OCI-LY7 (cell line): ENCODE data around the gene CCDC57. TPM values are rescaled to one million over a fixed set of nuclear protein-coding genes. Genes with fewer than 3 reads are reported as not detected.

Source experiments
- BruUV-seq: library from RNA; stranded (reverse); fragments of 400-500 nt; replicated peaks from 2 replicates; lab custom pipeline; 2021; lab: Mats Ljungman, UMichigan
- CTCF ChIA-PET: fragments of 300-600 bp; sonication (Branson Sonifier 250); formaldehyde crosslinking; loops from one replicate; lab custom pipeline; 2022; ENCODE audit warnings: antibody characterized with exemption; ENCODE audit not compliant: unreplicated experiment; lab: Charles Lee
- POLR2A ChIA-PET: fragments of 300-600 bp; sonication (Branson Sonifier 250); formaldehyde crosslinking; loops from one replicate; lab custom pipeline; 2022; ENCODE audit warnings: antibody characterized with exemption; lab: Charles Lee
- DNase-seq: peaks from one replicate; pipeline ENCODE4 v3.0.0-alpha.2; 2015; ENCODE audit warnings: low spot score
- H2AFZ ChIP-seq: fragments of 200-600 bp; sonication (generic), shearing (Covaris generic); 2 replicates; pipeline ENCODE4 v1.6.1; 2014; ENCODE audit warnings: mild to moderate bottlenecking, antibody characterized with exemption, low read length, moderate library complexity
- H3K27ac ChIP-seq: fragments of 200-600 bp; sonication (generic); 2 replicates; pipeline ENCODE4 v1.5.1; 2014; ENCODE audit warnings: mixed run types, low read depth, mild to moderate bottlenecking, moderate library complexity, low read length, inconsistent platforms; ENCODE audit not compliant: poor library complexity, severe bottlenecking
- H3K36me3 ChIP-seq: fragments of 200-600 bp; sonication (generic); 2 replicates; pipeline ENCODE4 v1.6.1; 2014; ENCODE audit warnings: mild to moderate bottlenecking, antibody characterized with exemption, low read length, moderate library complexity, mixed read lengths; ENCODE audit not compliant: insufficient read depth
- H3K4me1 ChIP-seq: fragments of 200-600 bp; sonication (generic); 2 replicates; pipeline ENCODE4 v1.5.1; 2014; ENCODE audit warnings: mild to moderate bottlenecking, low read length; ENCODE audit not compliant: insufficient read depth, poor library complexity, severe bottlenecking
- H3K4me2 ChIP-seq: fragments of 200-600 bp; sonication (generic); 2 replicates; pipeline ENCODE4 v1.6.1; 2014; ENCODE audit warnings: mild to moderate bottlenecking, low read length
- H3K4me3 ChIP-seq: fragments of 200-600 bp; sonication (generic); 2 replicates; pipeline ENCODE4 v1.5.1; 2014; ENCODE audit warnings: mild to moderate bottlenecking, low read depth, low read length; ENCODE audit not compliant: poor library complexity, severe bottlenecking
- H3K79me2 ChIP-seq: fragments of 200-600 bp; sonication (generic); 2 replicates; pipeline ENCODE4 v1.6.1; 2016; ENCODE audit warnings: low read depth, mild to moderate bottlenecking, low read length, moderate library complexity, mixed read lengths; ENCODE audit not compliant: insufficient read depth
- H3K9me2 ChIP-seq: fragments of 200-600 bp; sonication (generic); 2 replicates; pipeline ENCODE4 v1.6.1; 2016; ENCODE audit warnings: mild to moderate bottlenecking, low read length, mixed read lengths; ENCODE audit not compliant: insufficient read depth
- H3K9me3 ChIP-seq: fragments of 200-600 bp; sonication (generic); 2 replicates; pipeline ENCODE4 v1.6.1; 2014; ENCODE audit warnings: mild to moderate bottlenecking, mixed run types, low read length, mixed read lengths
- H4K20me1 ChIP-seq: fragments of 200-600 bp; sonication (generic); 2 replicates; pipeline ENCODE4 v1.6.1; 2014; ENCODE audit warnings: mild to moderate bottlenecking, antibody characterized with exemption, low read length, moderate library complexity, mixed read lengths; ENCODE audit not compliant: insufficient read depth
- EZH2phosphoT487 ChIP-seq: fragments of 200-600 bp; sonication (generic); IDR thresholded peaks from 2 replicates; pipeline ENCODE4 v1.6.1; 2018; ENCODE audit warnings: low read depth, borderline replicate concordance, mild to moderate bottlenecking, mixed run types, antibody characterized with exemption, low read length, moderate library complexity, mixed read lengths
- intact Hi-C: fragments of 100-400 bp; cut with micrococcal nuclease; formaldehyde crosslinking; loops from one replicate; pipeline ENCODE4 v1.10.0; 2022; ENCODE audit not compliant: unreplicated experiment
- total RNA-seq, 2 experiments: library from RNA; depleted of rRNA in 1 of 2; stranded (reverse); fragments of >200 nt in 1 of 2; shearing (Covaris generic) in 1 of 2; gene quantifications; 2 replicates each; pipeline ENCODE4 v1.2.3, GENCODE V29; 2014 to 2022
- TF ChIP-seq, protein P1 (sequence below): fragments of 200-600 bp; sonication (generic); conservative IDR thresholded peaks from 2 replicates; pipeline ENCODE4 v1.5.1; 2014; ENCODE audit warnings: mild to moderate bottlenecking, antibody characterized with exemption, low read length, moderate library complexity, mixed read lengths

The CCDC57 gene
- total RNA-seq, 2 experiments from 2014 or later: 34.5 to 58.7 TPM

DNA sequence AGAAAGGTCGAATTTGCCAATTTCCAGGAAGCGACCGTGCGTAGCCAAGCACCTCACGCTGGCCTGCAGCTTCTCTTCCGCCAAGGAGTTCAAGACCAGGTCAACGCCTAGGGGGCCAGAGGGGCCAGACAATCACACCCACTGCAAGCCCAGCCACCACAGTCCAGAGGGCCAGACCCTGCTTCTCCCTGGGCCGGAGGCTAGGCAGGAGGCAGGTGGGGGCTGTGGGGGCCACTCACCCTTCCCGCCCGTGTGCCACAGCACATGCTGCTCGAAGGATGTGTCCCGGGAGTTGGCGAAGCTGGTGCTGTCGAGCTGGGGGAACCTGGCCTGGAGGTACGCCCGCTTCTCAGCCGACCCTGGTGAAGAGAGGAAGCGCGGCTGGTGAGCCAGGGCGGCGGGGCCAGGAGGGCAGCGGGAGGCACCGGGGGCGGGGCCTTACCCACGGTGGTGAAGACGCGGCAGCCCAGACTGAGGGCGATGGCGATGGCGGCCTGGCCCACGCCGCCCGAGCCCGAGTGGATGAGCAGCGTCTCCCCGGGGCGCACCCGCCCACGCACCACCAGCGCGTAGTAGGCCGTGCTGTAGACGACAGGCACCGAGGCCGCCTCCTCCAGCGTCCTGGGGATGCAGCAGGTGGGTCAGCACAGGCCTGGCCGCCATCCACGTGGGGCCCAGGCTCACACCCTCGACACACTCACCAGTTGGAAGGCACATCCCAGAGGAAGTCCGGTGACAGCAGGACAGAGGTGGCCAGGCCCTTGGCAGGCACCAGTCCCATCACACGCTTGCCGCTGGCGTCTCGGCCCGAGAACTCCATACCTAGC is 128.9 kb downstream of the CCDC57 start:
- intact Hi-C loops: no loop called here
- no peaks in the 10 kb centered on the region for H3K4me1 ChIP-seq
- H3K4me3 ChIP-seq: no peak overlapping the region
- H4K20me1 ChIP-seq: no peaks in the 10 kb centered on the region
- ChIA-PET POLR2A (no interaction called here), CTCF (no interaction called here)
- no peaks in the 10 kb centered on the region for H3K9me3 ChIP-seq
- H3K9me2 ChIP-seq: no peaks in the 10 kb centered on the region
- BruUV-seq: no TSS peak
- no peak overlapping the region for H3K4me2 ChIP-seq
- H3K79me2 ChIP-seq: no peaks in the 10 kb centered on the region
- H3K27ac ChIP-seq: no peak overlapping the region
- H3K36me3 ChIP-seq: peaks cover 98% of the 10 kb centered on the region
- no peak for DNase-seq
- TF ChIP-seq EZH2phosphoT487: no peak
- TF ChIP-seq, protein P1, sequence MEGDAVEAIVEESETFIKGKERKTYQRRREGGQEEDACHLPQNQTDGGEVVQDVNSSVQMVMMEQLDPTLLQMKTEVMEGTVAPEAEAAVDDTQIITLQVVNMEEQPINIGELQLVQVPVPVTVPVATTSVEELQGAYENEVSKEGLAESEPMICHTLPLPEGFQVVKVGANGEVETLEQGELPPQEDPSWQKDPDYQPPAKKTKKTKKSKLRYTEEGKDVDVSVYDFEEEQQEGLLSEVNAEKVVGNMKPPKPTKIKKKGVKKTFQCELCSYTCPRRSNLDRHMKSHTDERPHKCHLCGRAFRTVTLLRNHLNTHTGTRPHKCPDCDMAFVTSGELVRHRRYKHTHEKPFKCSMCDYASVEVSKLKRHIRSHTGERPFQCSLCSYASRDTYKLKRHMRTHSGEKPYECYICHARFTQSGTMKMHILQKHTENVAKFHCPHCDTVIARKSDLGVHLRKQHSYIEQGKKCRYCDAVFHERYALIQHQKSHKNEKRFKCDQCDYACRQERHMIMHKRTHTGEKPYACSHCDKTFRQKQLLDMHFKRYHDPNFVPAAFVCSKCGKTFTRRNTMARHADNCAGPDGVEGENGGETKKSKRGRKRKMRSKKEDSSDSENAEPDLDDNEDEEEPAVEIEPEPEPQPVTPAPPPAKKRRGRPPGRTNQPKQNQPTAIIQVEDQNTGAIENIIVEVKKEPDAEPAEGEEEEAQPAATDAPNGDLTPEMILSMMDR: no peak
- H2AFZ ChIP-seq: no peak overlapping the region

DNA sequence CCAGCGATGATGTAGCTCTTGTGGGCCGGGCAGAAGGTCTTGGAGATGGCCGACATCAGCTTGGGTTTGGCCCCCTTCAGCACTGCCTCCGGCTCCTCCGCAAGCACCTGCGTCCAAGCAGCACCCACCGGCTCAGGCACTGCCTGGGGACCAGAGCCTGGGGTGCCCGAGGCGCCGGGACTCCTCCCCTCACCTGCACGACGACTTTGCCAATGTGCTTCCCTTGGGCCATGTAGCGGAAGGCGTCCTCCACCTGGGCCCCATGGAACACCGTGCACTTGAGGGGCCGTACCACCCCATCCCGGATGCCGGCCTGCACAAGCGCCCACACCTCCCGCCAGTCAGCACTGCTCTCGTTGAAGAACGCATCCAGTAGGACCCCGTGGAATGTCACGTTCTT is 129.6 kb downstream of the CCDC57 start:
- TF ChIP-seq, protein P1: no peak
- TF ChIP-seq EZH2phosphoT487: no peak
- intact Hi-C loops: no loop called here
- Histone ChIP-seq H3K4me2 (no peak overlapping the region), H3K79me2 (no peaks in the 10 kb centered on the region), H3K36me3 (peaks cover 98% of the 10 kb centered on the region), H3K4me1 (no peaks in the 10 kb centered on the region), H3K4me3 (no peak overlapping the region), H3K9me2 (no peaks in the 10 kb centered on the region), H3K27ac (no peak overlapping the region), H4K20me1 (no peaks in the 10 kb centered on the region), H3K9me3 (no peaks in the 10 kb centered on the region), H2AFZ (no peak overlapping the region)
- DNase-seq: no peak
- ChIA-PET POLR2A (no interaction called here), CTCF (no interaction called here)
- BruUV-seq: no TSS peak

DNA sequence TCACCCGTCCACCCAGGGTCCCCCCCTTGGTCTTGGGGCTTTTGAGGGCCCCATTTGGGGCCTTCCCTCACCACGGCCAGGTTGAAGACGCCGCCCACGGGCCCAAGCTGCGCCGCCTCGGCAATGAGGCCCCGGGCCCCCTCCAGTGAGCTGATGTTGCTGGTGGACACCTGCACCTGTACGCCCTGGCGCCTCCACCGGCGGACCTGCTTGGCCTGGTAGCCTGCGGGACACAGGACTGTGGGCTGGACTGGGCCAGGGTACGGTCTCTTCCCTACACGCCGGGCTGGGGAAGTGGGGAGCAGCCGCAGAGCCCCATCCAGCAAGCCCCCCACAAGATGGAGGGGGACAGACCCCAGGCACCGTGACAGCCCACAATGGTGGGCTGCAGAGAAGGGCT is 130.2 kb downstream of the CCDC57 start:
- intact Hi-C loops: no loop called here
- no peaks in the 10 kb centered on the region for H3K9me2 ChIP-seq
- DNase-seq: no peak
- H3K36me3 ChIP-seq: peaks cover 98% of the 10 kb centered on the region
- no TSS peak for BruUV-seq
- POLR2A ChIA-PET: no interaction called here
- H3K9me3 ChIP-seq: no peaks in the 10 kb centered on the region
- CTCF ChIA-PET: no interaction called here
- H3K79me2 ChIP-seq: no peaks in the 10 kb centered on the region
- H3K4me3 ChIP-seq: no peak overlapping the region
- no peaks in the 10 kb centered on the region for H4K20me1 ChIP-seq
- H3K27ac ChIP-seq: no peak overlapping the region
- no peak overlapping the region for H2AFZ ChIP-seq
- H3K4me2 ChIP-seq: no peak overlapping the region
- TF ChIP-seq, protein P1: no peak
- TF ChIP-seq EZH2phosphoT487: no peak
- no peaks in the 10 kb centered on the region for H3K4me1 ChIP-seq
